MCF 10A (cell line): ENCODE data around the gene DAGLA. TPM values are rescaled to one million over a fixed set of nuclear protein-coding genes. Genes with fewer than 3 reads are reported as not detected.

ENCODE experiments used
- BruUV-seq: library from RNA; stranded (reverse); fragments of 400-500 nt; replicated peaks from 2 replicates; lab custom pipeline; 2021; lab: Mats Ljungman, UMichigan
- CTCF ChIA-PET: fragments of 300-600 bp; sonication (Branson Sonifier 250); formaldehyde crosslinking; extraction: SDS; loops from one replicate; lab custom pipeline; 2021; ENCODE audit warnings: antibody characterized with exemption, inconsistent platforms; lab: Yijun Ruan, JAX
- POLR2A ChIA-PET: fragments of 300-600, 350-650 bp; sonication (Branson Sonifier 250); formaldehyde crosslinking; extraction: SDS; loops from one replicate; lab custom pipeline; 2020; ENCODE audit warnings: antibody characterized with exemption, inconsistent platforms; lab: Yijun Ruan, JAX
- DNase-seq: peaks from one replicate; pipeline ENCODE4 v3.0.0-alpha.2; 2018; ENCODE audit not compliant: unreplicated experiment
- H3K27ac Mint-ChIP-seq: one replicate; pipeline ENCODE4 v1.8.0; 2022; ENCODE audit warnings: mild to moderate bottlenecking, low read depth, mixed read lengths; ENCODE audit not compliant: unreplicated experiment
- H3K27me3 Mint-ChIP-seq: one replicate; pipeline ENCODE4 v1.8.0; 2022; ENCODE audit warnings: mixed read lengths; ENCODE audit not compliant: insufficient read depth, unreplicated experiment
- H3K36me3 Mint-ChIP-seq: one replicate; pipeline ENCODE4 v1.8.0; 2022; ENCODE audit warnings: mild to moderate bottlenecking, moderate library complexity, mixed read lengths; ENCODE audit not compliant: insufficient read depth, unreplicated experiment
- H3K4me1 Mint-ChIP-seq: one replicate; pipeline ENCODE4 v1.8.0; 2022; ENCODE audit warnings: mixed read lengths; ENCODE audit not compliant: insufficient read depth, unreplicated experiment
- H3K4me3 Mint-ChIP-seq: one replicate; pipeline ENCODE4 v1.8.0; 2022; ENCODE audit warnings: mild to moderate bottlenecking, moderate library complexity, mixed read lengths; ENCODE audit not compliant: unreplicated experiment
- H3K9me3 Mint-ChIP-seq: one replicate; pipeline ENCODE4 v1.8.0; 2022; ENCODE audit warnings: mixed read lengths; ENCODE audit not compliant: unreplicated experiment
- CTCF ChIP-seq: fragments of 200-600 bp; IDR thresholded peaks from one replicate; pipeline ENCODE4 v1.8.0; 2022; ENCODE audit warnings: antibody characterized with exemption, mild to moderate bottlenecking; ENCODE audit not compliant: unreplicated experiment
- intact Hi-C: fragments of 100-400 bp; cut with micrococcal nuclease; formaldehyde crosslinking; loops from 2 replicates; pipeline ENCODE4 v1.14.1; 2022
- total RNA-seq: library from RNA; stranded (reverse); gene quantifications from 2 replicates; pipeline ENCODE4 v1.2.3, GENCODE V29; 2022

Gene DAGLA
- total RNA-seq, 1 experiment from 2014 or later: 1.5 TPM

DNA sequence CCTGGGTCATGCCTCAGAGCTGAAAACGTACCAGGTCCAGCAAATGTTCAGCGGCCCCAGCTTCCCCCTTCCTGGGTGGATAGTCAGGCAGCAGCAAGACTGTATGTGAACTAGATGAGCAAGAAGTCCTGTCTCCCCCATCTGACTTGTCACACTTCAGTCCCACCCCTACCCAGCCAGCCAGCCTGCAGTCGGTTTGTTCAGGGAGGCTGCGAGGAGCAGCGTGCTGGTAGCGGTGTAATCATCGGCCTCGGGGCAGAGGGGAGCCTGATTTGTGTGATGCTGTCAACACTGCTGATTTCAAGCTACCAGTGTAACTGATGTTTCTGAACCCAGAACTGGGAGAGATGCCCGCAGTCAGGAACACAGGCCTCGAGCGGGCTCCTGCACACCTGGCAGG is 102.7 kb downstream of the DAGLA start:
- H3K36me3 Mint-ChIP-seq: peaks cover 5% of the 10 kb centered on the region
- intact Hi-C loops: no loop called here
- ChIA-PET POLR2A (interaction anchor here (1.5 kb wide), 1 partner anchor 10 kb away, joined by 9 read pairs; the partner anchor contains the start of genes FEN1 and TMEM258), CTCF (interaction anchor here (0.6 to 1.5 kb wide), 4 partner anchors 9 to 325 kb away, joined by 3 to 6 read pairs (median 4); no protein-coding TSS in a partner anchor)
- no peaks in the 10 kb centered on the region for H3K9me3 Mint-ChIP-seq
- no TSS peak for BruUV-seq
- H3K4me1 Mint-ChIP-seq: no peaks in the 10 kb centered on the region
- no peak overlapping the region for H3K4me3 Mint-ChIP-seq
- no peak overlapping the region for H3K27ac Mint-ChIP-seq
- no peak for TF ChIP-seq CTCF
- no peaks in the 10 kb centered on the region for H3K27me3 Mint-ChIP-seq
- no peak for DNase-seq

- no peak for DNase-seq
- no peak overlapping the region for H3K27ac Mint-ChIP-seq
- H3K4me3 Mint-ChIP-seq: no peak overlapping the region
- TF ChIP-seq CTCF: no peak
- no TSS peak for BruUV-seq
- no peaks in the 10 kb centered on the region for H3K27me3 Mint-ChIP-seq
- H3K4me1 Mint-ChIP-seq: no peaks in the 10 kb centered on the region
- intact Hi-C loops: no loop called here
- no peaks in the 10 kb centered on the region for H3K9me3 Mint-ChIP-seq
- POLR2A ChIA-PET: interaction anchor here (0.6 to 1.3 kb wide), 4 partner anchors 9 to 838 kb away, joined by 3 to 5 read pairs (median 4); partner anchors contain the start of gene FEN1
- peaks cover 7% of the 10 kb centered on the region for H3K36me3 Mint-ChIP-seq
- CTCF ChIA-PET: interaction anchor here (0.7 kb wide), 1 partner anchor 47 kb away, joined by 4 read pairs; no protein-coding TSS in a partner anchor
Observed at GRCh38 chr11:61783717-61784505, 103.7 kb downstream of the DAGLA start.

DNA sequence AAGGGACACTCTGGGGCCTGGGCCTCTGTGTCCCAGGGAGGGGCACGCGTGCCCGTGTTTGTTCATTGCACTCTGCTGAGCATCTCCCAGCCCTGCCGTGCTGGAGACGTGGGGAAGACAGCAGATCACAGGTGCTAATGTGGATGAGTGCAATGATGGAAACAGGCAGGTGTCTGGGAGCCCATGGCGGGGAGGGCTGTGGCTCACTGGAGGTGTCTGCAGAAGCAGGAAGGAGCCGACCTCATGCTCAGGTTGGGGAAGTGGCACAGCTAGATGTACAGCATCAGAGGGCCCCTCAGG is 104.3 kb downstream of the DAGLA start:
- ChIA-PET CTCF (no interaction called here), POLR2A (interaction anchor here (0.7 to 1.3 kb wide), 3 partner anchors 9 to 838 kb away, joined by 3 to 5 read pairs (median 4); partner anchors contain the start of gene FEN1)
- Mint-ChIP-seq H3K27ac (no peak overlapping the region), H3K36me3 (peaks cover 12% of the 10 kb centered on the region), H3K9me3 (no peaks in the 10 kb centered on the region), H3K4me3 (no peak overlapping the region), H3K4me1 (peaks cover 2% of the 10 kb centered on the region), H3K27me3 (no peaks in the 10 kb centered on the region)
- intact Hi-C loops: no loop called here
- BruUV-seq: no TSS peak
- no peak for TF ChIP-seq CTCF
- DNase-seq: no peak

DNA sequence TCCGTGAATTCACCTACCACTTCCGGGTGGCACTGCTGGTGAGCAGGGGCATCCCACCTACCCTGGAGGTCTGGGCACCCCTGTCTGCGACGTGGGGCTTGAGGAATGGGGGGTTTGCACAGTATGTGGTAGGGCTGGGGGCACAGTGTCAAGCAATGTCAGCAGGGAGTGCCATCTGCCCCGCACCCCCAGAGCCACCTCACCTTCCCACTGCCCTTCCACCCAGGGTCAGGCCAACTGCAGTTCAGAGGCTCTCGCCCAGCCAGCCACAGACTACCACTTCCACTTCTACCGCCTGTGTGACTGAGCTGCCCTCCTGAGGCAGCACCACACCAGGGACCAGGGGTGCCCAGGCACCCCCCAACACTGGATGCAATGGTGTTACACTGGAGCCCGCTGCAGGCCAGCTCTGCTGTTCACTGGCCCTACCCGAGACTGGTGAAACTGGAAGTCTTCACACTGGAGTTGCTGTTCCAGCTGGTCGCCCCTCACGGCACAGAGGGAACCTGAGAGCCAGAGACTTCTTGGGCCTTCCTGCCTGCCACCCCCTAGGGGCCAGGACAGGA is 105.7 kb downstream of the DAGLA start:
- Mint-ChIP-seq H3K4me1 (peaks cover 5% of the 10 kb centered on the region), H3K27ac (no peak overlapping the region), H3K27me3 (no peaks in the 10 kb centered on the region), H3K9me3 (no peaks in the 10 kb centered on the region), H3K4me3 (no peak overlapping the region), H3K36me3 (peaks cover 20% of the 10 kb centered on the region)
- intact Hi-C loops: no loop called here
- BruUV-seq: no TSS peak
- ChIA-PET CTCF (interaction anchor here (1.5 kb wide), 1 partner anchor 11 kb away, joined by 7 read pairs; no protein-coding TSS in a partner anchor), POLR2A (no interaction called here)
- no peak for DNase-seq
- TF ChIP-seq CTCF: no peak
